ENCODE measurements around the gene TMEM88. TPM values are rescaled to one million over a fixed set of nuclear protein-coding genes. Genes with fewer than 3 reads are reported as not detected.

TMEM88 gene
- total RNA-seq, 1 donor from 2014 or later, result 33.7 TPM

GRCh38 chr17:7878234-7878633 is 23.4 kb downstream of the TMEM88 start:
- H3K9ac ChIP-seq (ENCODE audit: low read length), result no peak overlapping the region
- peaks cover 2% of the 10 kb centered on the region for H3K79me2 ChIP-seq (ENCODE audit: insufficient read depth, low read length)
- no peak overlapping the region for H2AFZ ChIP-seq (ENCODE audit: low read depth, low read length)
- Mint-ChIP-seq H3K36me3 (ENCODE audit: low read depth, unreplicated experiment) (peaks cover 7% of the 10 kb centered on the region), H3K27me3 (ENCODE audit: low read depth, unreplicated experiment) (no peaks in the 10 kb centered on the region), H3K4me1 (ENCODE audit: low read depth, unreplicated experiment) (peaks cover 3% of the 10 kb centered on the region), H3K27ac (ENCODE audit: unreplicated experiment) (no peak overlapping the region), H3K9me3 (ENCODE audit: unreplicated experiment) (no peaks in the 10 kb centered on the region), H3K4me3 (ENCODE audit: unreplicated experiment) (no peak overlapping the region)
- H3K4me3 ChIP-seq (ENCODE audit: insufficient read depth, low read depth, low read length), result no peak overlapping the region
- DNase-seq (ENCODE audit: low read depth), result no peak
- no peak for FAIRE-seq
- TF ChIP-seq EZH2 (IDR thresholded peaks at IDR 0.05; ENCODE audit: insufficient read depth, low read length) (no peak), CTCF (IDR thresholded peaks at IDR 0.05; ENCODE audit: insufficient read depth, low read depth, low read length) (no peak)
- H3K4me2 ChIP-seq (ENCODE audit: low read length), result no peak overlapping the region
- no peaks in the 10 kb centered on the region for H3K9me3 ChIP-seq (ENCODE audit: insufficient read depth, low read depth, low read length)
- no peaks in the 10 kb centered on the region for H3K27me3 ChIP-seq (ENCODE audit: insufficient read depth, low read length)
- H3K36me3 ChIP-seq (ENCODE audit: insufficient read depth, low read length), result peaks cover 14% of the 10 kb centered on the region
- no peak overlapping the region for H3K27ac ChIP-seq (ENCODE audit: low read depth, low read length)
- H3K4me1 ChIP-seq (ENCODE audit: insufficient read depth, low read length), result no peaks in the 10 kb centered on the region
- no peaks in the 10 kb centered on the region for H4K20me1 ChIP-seq (ENCODE audit: insufficient read depth, low read length)

DNA sequence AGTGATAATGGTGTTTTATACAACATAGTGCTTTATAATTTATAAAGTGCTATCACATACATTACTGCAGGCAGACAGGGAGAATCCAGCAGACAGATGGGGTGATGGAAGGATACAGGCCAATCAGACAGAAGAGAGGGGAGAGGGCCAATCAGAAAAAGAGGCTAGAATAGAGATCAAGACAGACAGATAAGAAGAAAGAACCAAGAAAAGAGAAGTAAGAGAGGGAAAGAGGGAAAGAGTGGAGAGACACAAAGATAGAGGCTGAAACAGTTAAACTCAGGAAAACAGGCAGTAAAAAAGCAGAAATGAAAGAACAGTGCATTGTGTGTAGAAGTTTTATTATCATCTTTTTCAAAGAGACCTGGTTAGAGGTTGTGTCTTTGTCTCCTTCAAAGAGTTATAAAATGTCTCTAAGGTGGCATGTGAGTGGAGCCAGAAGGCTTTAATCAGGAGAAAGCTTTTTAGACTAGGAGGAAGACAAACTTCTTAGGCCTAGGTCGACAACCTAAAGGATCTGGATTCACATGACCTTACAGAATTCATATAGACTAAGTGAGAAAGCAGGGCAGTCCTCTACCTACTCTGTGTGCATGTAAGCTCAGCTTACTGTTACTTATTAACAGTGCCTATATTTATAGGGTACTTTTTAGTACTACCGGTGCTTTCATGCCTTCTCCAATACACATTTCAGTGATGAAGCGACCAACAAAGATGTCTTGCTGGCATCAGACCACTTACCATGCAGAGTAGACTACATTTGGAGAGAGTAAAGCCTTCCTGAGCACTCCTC is 25.4 kb downstream of the TMEM88 start:
- FAIRE-seq, result no peak

More for the DNA sequence above, 25.4 kb downstream of the TMEM88 start:
- DNase-seq (ENCODE audit: low read depth), result no peak
- peaks cover 3% of the 10 kb centered on the region for H3K4me1 ChIP-seq (ENCODE audit: insufficient read depth, low read length)
- Mint-ChIP-seq H3K27me3 (ENCODE audit: low read depth, unreplicated experiment) (no peaks in the 10 kb centered on the region), H3K4me1 (ENCODE audit: low read depth, unreplicated experiment) (no peaks in the 10 kb centered on the region), H3K9me3 (ENCODE audit: unreplicated experiment) (no peaks in the 10 kb centered on the region), H3K4me3 (ENCODE audit: unreplicated experiment) (no peak overlapping the region), H3K27ac (ENCODE audit: unreplicated experiment) (no peak overlapping the region), H3K36me3 (ENCODE audit: low read depth, unreplicated experiment) (peaks cover 1% of the 10 kb centered on the region)
- H2AFZ ChIP-seq (ENCODE audit: low read depth, low read length), result no peak overlapping the region
- no peaks in the 10 kb centered on the region for H3K27me3 ChIP-seq (ENCODE audit: insufficient read depth, low read length)
- no peaks in the 10 kb centered on the region for H3K9me3 ChIP-seq (ENCODE audit: insufficient read depth, low read depth, low read length)
- no peak overlapping the region for H3K4me3 ChIP-seq (ENCODE audit: insufficient read depth, low read depth, low read length)
- H3K9ac ChIP-seq (ENCODE audit: low read length), result peak overlapping the region; percentile 36
- H3K36me3 ChIP-seq (ENCODE audit: insufficient read depth, low read length), result peaks cover 14% of the 10 kb centered on the region
- peaks cover 2% of the 10 kb centered on the region for H3K79me2 ChIP-seq (ENCODE audit: insufficient read depth, low read length)
- TF ChIP-seq CTCF (IDR thresholded peaks at IDR 0.05; ENCODE audit: insufficient read depth, low read depth, low read length) (no peak), EZH2 (IDR thresholded peaks at IDR 0.05; ENCODE audit: insufficient read depth, low read length) (no peak)
- no peak overlapping the region for H3K4me2 ChIP-seq (ENCODE audit: low read length)
- no peaks in the 10 kb centered on the region for H4K20me1 ChIP-seq (ENCODE audit: insufficient read depth, low read length)
- H3K27ac ChIP-seq (ENCODE audit: low read depth, low read length), result no peak overlapping the region
